ENCODE measurements around the gene H3-3A. TPM values are rescaled to one million over a fixed set of nuclear protein-coding genes. Genes with fewer than 3 reads are reported as not detected.
A peak's percentile ranks its signal among the peaks of the same experiment; 100 is the strongest.

H3-3A gene
- total RNA-seq, 1 donor: 148 TPM

GRCh38 chr1:226098870-226099835 is 36.6 kb downstream of the H3-3A start:
- no peak for DNase-seq (ENCODE audit: low read depth)
- no peak overlapping the region for H3K4me3 ChIP-seq (ENCODE audit: low read depth, low read length)
- TF ChIP-seq CTCF (IDR thresholded peaks at IDR 0.05; ENCODE audit: insufficient read depth, low read depth, low read length): no peak

GRCh38 chr1:226100436-226101391 is 38.2 kb downstream of the H3-3A start:
- no peak for TF ChIP-seq CTCF (IDR thresholded peaks at IDR 0.05; ENCODE audit: insufficient read depth, low read depth, low read length)
- H3K4me3 ChIP-seq (ENCODE audit: low read depth, low read length): peak overlapping the region; percentile 51
- DNase-seq (ENCODE audit: low read depth): peak; percentile 72

- no peak for TF ChIP-seq CTCF (IDR thresholded peaks at IDR 0.05; ENCODE audit: insufficient read depth, low read depth, low read length)
- no peak overlapping the region for H3K4me3 ChIP-seq (ENCODE audit: low read depth, low read length)
- DNase-seq (ENCODE audit: low read depth): no peak
Observed at GRCh38 chr1:226104671-226105121, 42.2 kb downstream of the H3-3A start.

GRCh38 chr1:226107471-226108460 is 45.2 kb downstream of the H3-3A start:
- H3K4me3 ChIP-seq (ENCODE audit: low read depth, low read length): no peak overlapping the region
- TF ChIP-seq CTCF (IDR thresholded peaks at IDR 0.05; ENCODE audit: insufficient read depth, low read depth, low read length): no peak
- no peak for DNase-seq (ENCODE audit: low read depth)

- no peak for DNase-seq (ENCODE audit: low read depth)
- peak overlapping the region; percentile 60 for H3K4me3 ChIP-seq (ENCODE audit: low read depth, low read length)
- no peak for TF ChIP-seq CTCF (IDR thresholded peaks at IDR 0.05; ENCODE audit: insufficient read depth, low read depth, low read length)
Observed at GRCh38 chr1:226108935-226109828, 46.7 kb downstream of the H3-3A start.
